ENCODE measurements around the gene KREMEN1. TPM values are rescaled to one million over a fixed set of nuclear protein-coding genes. Genes with fewer than 3 reads are reported as not detected.

Gene KREMEN1
- polyA plus RNA-seq, 1 donor, result 26.3 TPM

DNA sequence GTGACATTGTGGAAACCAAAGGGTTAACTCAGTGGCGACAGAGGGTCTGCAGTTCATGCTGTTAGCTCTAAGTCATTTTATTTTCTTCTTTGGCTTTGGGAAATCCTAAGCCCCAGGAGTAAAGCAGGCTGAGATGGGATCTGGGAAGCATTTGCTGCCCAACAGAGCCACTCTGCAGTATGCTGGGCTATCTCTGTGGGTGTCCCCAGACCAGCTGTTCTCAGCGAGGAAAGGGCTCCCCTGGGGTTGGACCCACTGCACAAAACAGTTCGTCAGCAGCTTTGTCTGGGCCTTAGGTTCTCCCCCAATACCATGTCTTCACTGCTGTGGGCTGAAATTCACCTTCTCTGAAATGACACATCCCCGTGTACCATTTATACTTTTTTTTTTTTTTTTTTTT, 34.0 kb downstream of the KREMEN1 start:
- Histone ChIP-seq H3K4me1 (ENCODE audit: control insufficient read depth, insufficient read depth, low read length) (peaks cover 12% of the 10 kb centered on the region), H3K27me3 (ENCODE audit: control insufficient read depth, insufficient read depth, low read length) (no peaks in the 10 kb centered on the region), H3K36me3 (ENCODE audit: control insufficient read depth, insufficient read depth, low read length) (peaks cover 12% of the 10 kb centered on the region), H3K4me3 (ENCODE audit: low read length) (no peak overlapping the region), H3K27ac (ENCODE audit: low read length) (no peak overlapping the region), H3K9me3 (ENCODE audit: control insufficient read depth, low read depth, low read length) (no peaks in the 10 kb centered on the region)
- no peak for DNase-seq
- WGBS (ENCODE audit: insufficient coverage, low lambda C conversion rate), result no CpG with 5 or more reads among the region's 4 CpGs

DNA sequence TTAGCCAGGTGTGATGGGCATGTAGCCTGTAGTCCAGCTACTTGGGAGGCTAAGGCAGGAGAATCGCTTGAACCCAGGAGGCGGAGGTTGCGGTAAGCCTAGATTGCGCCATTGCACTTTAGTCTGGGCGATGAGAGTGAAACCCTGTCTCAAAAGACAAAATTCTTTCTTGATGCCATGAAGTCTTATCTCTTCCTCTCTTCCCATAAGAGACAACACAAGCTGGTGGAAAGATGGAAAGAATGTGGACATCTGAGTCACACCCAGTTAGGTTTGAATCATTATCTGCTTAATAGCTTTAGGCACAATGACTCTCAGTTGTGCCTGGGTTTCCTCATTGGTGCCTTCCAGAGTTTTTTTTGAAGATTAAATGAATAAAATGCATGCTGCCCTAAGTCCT, 35.3 kb downstream of the KREMEN1 start:
- Histone ChIP-seq H3K36me3 (ENCODE audit: control insufficient read depth, insufficient read depth, low read length) (peaks cover 9% of the 10 kb centered on the region), H3K27ac (ENCODE audit: low read length) (no peak overlapping the region), H3K4me1 (ENCODE audit: control insufficient read depth, insufficient read depth, low read length) (peaks cover 12% of the 10 kb centered on the region), H3K9me3 (ENCODE audit: control insufficient read depth, low read depth, low read length) (no peaks in the 10 kb centered on the region), H3K4me3 (ENCODE audit: low read length) (no peak overlapping the region), H3K27me3 (ENCODE audit: control insufficient read depth, insufficient read depth, low read length) (no peaks in the 10 kb centered on the region)
- no CpG with 5 or more reads among the region's 5 CpGs for WGBS (ENCODE audit: insufficient coverage, low lambda C conversion rate)
- no peak for DNase-seq

DNA sequence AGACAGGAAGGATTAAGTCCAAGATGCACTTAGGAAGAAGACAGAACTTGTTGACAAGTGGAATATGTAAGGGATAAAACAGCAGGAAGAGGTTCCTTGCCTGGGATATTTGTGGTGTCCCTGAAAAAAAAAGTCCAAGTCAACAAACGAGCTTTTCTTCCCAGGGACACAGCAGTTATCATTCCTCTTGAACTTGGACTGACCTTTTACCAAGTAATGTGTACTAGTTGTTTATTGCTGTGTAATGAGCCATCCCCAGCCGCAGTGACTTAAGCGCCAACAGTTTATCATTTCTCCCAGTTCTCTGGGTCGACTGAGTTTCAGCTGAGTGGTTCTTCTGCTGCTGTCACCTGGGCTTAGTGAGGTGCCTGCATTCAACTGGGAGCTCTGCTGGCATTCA, 37.0 kb downstream of the KREMEN1 start:
- peaks cover 3% of the 10 kb centered on the region for H3K36me3 ChIP-seq (ENCODE audit: control insufficient read depth, insufficient read depth, low read length)
- WGBS (ENCODE audit: insufficient coverage, low lambda C conversion rate), result 0% methylated on average over 1 of the region's 4 CpGs

DNA sequence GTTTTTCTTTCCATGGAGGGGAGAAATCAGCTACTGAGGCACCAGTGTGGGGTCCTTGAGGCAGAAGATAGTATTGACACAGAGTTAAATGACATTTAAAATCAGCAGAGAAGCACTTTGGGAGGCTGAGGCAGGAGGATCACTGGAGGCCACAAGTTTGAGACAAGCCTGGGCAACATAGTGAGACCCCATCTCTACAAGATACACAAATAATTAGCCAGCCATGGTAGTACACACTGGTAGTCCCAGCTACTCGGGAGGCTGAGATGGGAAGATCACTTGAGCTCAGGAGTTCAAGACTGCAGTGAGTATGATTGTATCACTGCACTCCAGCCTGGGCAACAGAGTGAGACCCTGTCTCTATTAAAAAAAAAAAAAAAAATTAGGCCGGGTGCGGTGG, 38.1 kb downstream of the KREMEN1 start:
- no peak for DNase-seq
- H3K4me1 ChIP-seq (ENCODE audit: control insufficient read depth, insufficient read depth, low read length), result peaks cover 18% of the 10 kb centered on the region
- no peak overlapping the region for H3K4me3 ChIP-seq (ENCODE audit: low read length)
- no peak overlapping the region for H3K27ac ChIP-seq (ENCODE audit: low read length)
- H3K9me3 ChIP-seq (ENCODE audit: control insufficient read depth, low read depth, low read length), result no peaks in the 10 kb centered on the region
- no CpG with 5 or more reads among the region's 3 CpGs for WGBS (ENCODE audit: insufficient coverage, low lambda C conversion rate)
- no peaks in the 10 kb centered on the region for H3K27me3 ChIP-seq (ENCODE audit: control insufficient read depth, insufficient read depth, low read length)
- peaks cover 3% of the 10 kb centered on the region for H3K36me3 ChIP-seq (ENCODE audit: control insufficient read depth, insufficient read depth, low read length)

More for the DNA sequence above, 37.0 kb downstream of the KREMEN1 start:
- peak in 1 of 2 donors; percentile 82 for DNase-seq
- Histone ChIP-seq H3K27me3 (ENCODE audit: control insufficient read depth, insufficient read depth, low read length) (no peaks in the 10 kb centered on the region), H3K4me1 (ENCODE audit: control insufficient read depth, insufficient read depth, low read length) (peaks cover 12% of the 10 kb centered on the region), H3K27ac (ENCODE audit: low read length) (peak overlapping the region; percentile 41), H3K9me3 (ENCODE audit: control insufficient read depth, low read depth, low read length) (no peaks in the 10 kb centered on the region), H3K4me3 (ENCODE audit: low read length) (no peak overlapping the region)

DNA sequence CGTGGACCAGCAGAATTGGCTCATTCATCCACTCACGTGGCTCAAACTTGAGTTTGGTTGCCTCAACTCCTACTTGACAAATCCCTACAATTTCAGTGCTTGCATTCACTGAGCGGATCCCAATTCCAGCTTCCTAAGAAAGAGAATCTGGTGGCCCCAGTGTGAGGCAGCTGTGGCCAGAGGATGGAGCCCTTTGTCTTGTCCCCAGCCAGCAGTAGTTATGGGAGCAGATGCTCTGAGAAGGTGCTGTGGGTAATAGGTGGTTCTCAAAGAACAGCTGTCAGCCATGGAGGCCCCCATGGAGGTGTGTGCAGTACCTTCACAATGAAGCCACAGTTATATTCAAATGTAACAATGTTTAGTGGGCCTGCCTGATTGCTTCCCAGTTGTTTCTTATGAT, 39.3 kb downstream of the KREMEN1 start:
- no peaks in the 10 kb centered on the region for H3K27me3 ChIP-seq (ENCODE audit: control insufficient read depth, insufficient read depth, low read length)
- no CpG with 5 or more reads among the region's 3 CpGs for WGBS (ENCODE audit: insufficient coverage, low lambda C conversion rate)
- H3K36me3 ChIP-seq (ENCODE audit: control insufficient read depth, insufficient read depth, low read length), result peaks cover 3% of the 10 kb centered on the region
- no peak overlapping the region for H3K4me3 ChIP-seq (ENCODE audit: low read length)
- H3K4me1 ChIP-seq (ENCODE audit: control insufficient read depth, insufficient read depth, low read length), result peaks cover 18% of the 10 kb centered on the region
- H3K27ac ChIP-seq (ENCODE audit: low read length), result no peak overlapping the region
- no peaks in the 10 kb centered on the region for H3K9me3 ChIP-seq (ENCODE audit: control insufficient read depth, low read depth, low read length)
- DNase-seq, result no peak

DNA sequence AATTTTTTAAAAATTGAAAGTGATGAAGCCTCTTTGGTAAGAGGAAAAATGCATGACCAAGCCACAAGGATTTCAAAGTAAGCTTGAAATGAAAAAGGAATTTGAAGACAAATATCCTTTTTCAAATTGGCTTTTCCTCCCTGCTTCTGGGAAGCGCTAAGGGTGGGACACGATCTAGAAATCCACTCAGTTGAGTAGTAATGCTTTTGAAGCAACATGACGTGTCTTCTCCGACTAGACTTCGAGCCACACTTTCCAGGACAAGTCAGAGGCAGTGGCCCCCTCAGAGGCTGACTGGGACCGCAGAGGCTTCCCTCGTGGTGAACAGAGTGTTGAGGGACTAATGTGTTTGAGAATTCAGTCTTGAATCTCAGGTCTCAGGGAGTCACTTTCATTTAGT, 39.8 kb downstream of the KREMEN1 start:
- DNase-seq, result no peak
- Histone ChIP-seq H3K27me3 (ENCODE audit: control insufficient read depth, insufficient read depth, low read length) (no peaks in the 10 kb centered on the region), H3K36me3 (ENCODE audit: control insufficient read depth, insufficient read depth, low read length) (peaks cover 6% of the 10 kb centered on the region), H3K9me3 (ENCODE audit: control insufficient read depth, low read depth, low read length) (no peaks in the 10 kb centered on the region), H3K27ac (ENCODE audit: low read length) (peak overlapping the region; percentile 8), H3K4me3 (ENCODE audit: low read length) (no peak overlapping the region), H3K4me1 (ENCODE audit: control insufficient read depth, insufficient read depth, low read length) (peaks cover 18% of the 10 kb centered on the region)
- WGBS (ENCODE audit: insufficient coverage, low lambda C conversion rate), result no CpG with 5 or more reads among the region's 7 CpGs

DNA sequence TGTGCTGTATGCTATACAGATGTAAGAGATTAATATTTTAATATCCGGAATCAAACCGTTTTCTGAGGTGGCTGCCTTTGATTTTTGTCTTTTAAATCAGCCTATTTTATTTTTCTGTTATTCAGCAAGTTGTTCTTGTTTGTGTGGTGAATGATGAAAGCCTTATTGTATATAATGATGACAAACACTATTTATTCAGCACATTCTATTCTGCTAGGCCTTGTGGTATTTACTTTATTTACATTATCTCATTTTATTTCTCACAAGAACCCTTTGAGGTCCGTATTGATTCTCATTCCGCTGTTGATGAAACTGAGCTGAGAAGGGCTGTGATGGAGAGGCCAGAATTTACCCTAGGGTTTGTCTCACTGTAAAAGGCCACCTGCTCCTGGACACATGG, 40.5 kb downstream of the KREMEN1 start:
- 90% methylated on average over 2 of the region's 4 CpGs for WGBS (ENCODE audit: insufficient coverage, low lambda C conversion rate)
- no peaks in the 10 kb centered on the region for H3K9me3 ChIP-seq (ENCODE audit: control insufficient read depth, low read depth, low read length)

DNA sequence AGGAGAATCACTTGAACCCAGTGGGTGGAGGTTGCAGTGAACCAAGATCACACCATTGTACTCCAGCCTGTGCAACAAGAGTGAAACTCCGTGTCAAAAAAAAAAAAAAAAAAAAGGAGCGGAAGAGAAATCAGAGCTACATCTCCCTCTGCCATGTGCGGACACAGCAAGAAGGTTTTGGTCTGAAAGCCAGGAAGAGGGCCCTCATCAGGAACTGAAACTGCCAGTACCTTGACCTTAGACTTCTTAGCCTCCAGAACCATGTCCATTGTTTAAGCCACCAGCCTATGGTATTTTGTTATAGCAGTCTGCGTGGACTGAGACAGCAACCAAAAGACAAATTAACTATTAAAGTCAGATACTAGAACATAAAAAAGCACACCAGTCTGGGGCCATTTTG, 41.6 kb downstream of the KREMEN1 start:
- no peak for DNase-seq
- H3K27ac ChIP-seq (ENCODE audit: low read length), result no peak overlapping the region
- no peaks in the 10 kb centered on the region for H3K9me3 ChIP-seq (ENCODE audit: control insufficient read depth, low read depth, low read length)
- WGBS (ENCODE audit: insufficient coverage, low lambda C conversion rate), result no CpG with 5 or more reads among the region's 4 CpGs
- peaks cover 12% of the 10 kb centered on the region for H3K36me3 ChIP-seq (ENCODE audit: control insufficient read depth, insufficient read depth, low read length)
- no peak overlapping the region for H3K4me3 ChIP-seq (ENCODE audit: low read length)
- peaks cover 16% of the 10 kb centered on the region for H3K4me1 ChIP-seq (ENCODE audit: control insufficient read depth, insufficient read depth, low read length)
- no peaks in the 10 kb centered on the region for H3K27me3 ChIP-seq (ENCODE audit: control insufficient read depth, insufficient read depth, low read length)

More for the DNA sequence above, 40.5 kb downstream of the KREMEN1 start:
- Histone ChIP-seq H3K36me3 (ENCODE audit: control insufficient read depth, insufficient read depth, low read length) (peaks cover 12% of the 10 kb centered on the region), H3K4me1 (ENCODE audit: control insufficient read depth, insufficient read depth, low read length) (peaks cover 18% of the 10 kb centered on the region), H3K27me3 (ENCODE audit: control insufficient read depth, insufficient read depth, low read length) (no peaks in the 10 kb centered on the region), H3K4me3 (ENCODE audit: low read length) (no peak overlapping the region), H3K27ac (ENCODE audit: low read length) (peak overlapping the region; percentile 14)
- no peak for DNase-seq

DNA sequence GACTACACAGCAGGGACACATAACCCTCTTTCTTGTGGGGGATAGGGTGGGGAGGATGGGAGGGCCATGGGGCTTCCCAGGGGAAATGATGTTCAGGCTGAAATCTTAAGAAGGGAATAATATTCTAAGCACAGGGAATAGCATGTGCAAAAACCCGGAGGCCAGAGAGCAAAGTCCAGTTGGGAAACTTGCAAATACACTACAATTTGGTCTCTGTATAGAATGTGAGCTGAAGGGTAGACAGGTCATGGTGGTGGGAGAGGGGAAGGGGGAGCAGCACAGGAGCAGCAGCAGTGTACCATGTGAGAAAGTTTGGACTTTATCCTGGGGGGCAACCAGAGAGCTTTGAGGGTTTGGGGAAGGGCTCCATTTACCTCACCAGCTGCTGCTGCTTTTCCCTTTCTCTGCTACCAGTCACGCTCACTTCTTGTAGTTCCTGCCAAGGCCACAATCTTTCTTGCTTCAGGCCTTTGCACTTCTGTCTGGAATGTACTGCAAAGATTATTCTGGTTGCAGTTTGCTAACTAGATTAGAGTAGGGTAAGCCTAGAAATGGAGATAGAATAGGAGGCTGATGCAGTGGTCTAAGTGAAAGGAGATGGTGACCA, 43.0 kb downstream of the KREMEN1 start:
- peaks cover 5% of the 10 kb centered on the region for H3K4me1 ChIP-seq (ENCODE audit: control insufficient read depth, insufficient read depth, low read length)
- H3K9me3 ChIP-seq (ENCODE audit: control insufficient read depth, low read depth, low read length), result peaks cover 4% of the 10 kb centered on the region
- no peak overlapping the region for H3K27ac ChIP-seq (ENCODE audit: low read length)
- H3K36me3 ChIP-seq (ENCODE audit: control insufficient read depth, insufficient read depth, low read length), result peaks cover 11% of the 10 kb centered on the region
- no CpG with 5 or more reads among the region's 2 CpGs for WGBS (ENCODE audit: insufficient coverage, low lambda C conversion rate)
- no peaks in the 10 kb centered on the region for H3K27me3 ChIP-seq (ENCODE audit: control insufficient read depth, insufficient read depth, low read length)
- DNase-seq, result peak in 1 of 2 donors; percentile 58
- H3K4me3 ChIP-seq (ENCODE audit: low read length), result no peak overlapping the region

DNA sequence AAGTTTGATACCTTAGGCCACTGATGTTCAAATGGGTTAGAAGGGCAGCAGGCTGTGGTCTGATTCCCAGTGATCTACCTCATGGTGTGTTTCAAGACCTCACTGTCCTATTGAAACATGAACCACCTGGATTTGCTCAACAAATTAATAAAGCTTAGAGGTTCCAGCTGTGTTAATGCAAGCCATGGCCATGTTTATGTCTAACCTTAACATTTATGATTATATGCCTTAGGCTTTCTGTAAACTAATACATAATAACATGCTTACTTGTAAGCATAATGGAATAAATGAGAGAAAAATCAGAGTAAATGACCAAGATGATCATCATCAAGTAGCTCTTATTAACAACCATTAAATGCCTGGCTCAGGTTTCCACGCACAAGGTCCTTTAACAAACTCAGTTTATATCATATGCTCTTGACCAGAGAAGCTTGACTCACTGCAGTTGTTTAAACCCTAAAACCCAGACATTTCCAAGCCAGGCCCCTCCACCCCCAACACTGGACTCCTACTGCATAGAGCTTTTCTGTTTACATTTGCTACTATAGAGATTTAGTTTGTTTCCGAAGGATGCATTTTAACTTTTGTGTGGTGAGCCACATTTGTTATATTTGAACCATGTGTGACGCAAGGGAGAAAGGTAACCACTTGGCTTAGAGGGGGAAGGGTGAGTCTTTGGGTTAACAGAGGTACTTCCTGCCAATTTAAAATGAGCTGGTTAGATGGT, 43.7 kb downstream of the KREMEN1 start:
- no peak overlapping the region for H3K4me3 ChIP-seq (ENCODE audit: low read length)
- peaks cover 9% of the 10 kb centered on the region for H3K36me3 ChIP-seq (ENCODE audit: control insufficient read depth, insufficient read depth, low read length)
- H3K27me3 ChIP-seq (ENCODE audit: control insufficient read depth, insufficient read depth, low read length), result no peaks in the 10 kb centered on the region
- peak overlapping the region; percentile 6 for H3K27ac ChIP-seq (ENCODE audit: low read length)
- peak in 1 of 2 donors; percentile 53 for DNase-seq
- H3K9me3 ChIP-seq (ENCODE audit: control insufficient read depth, low read depth, low read length), result peaks cover 4% of the 10 kb centered on the region
- WGBS (ENCODE audit: insufficient coverage, low lambda C conversion rate), result 80% methylated on average over 1 of the region's 3 CpGs
- peaks cover 5% of the 10 kb centered on the region for H3K4me1 ChIP-seq (ENCODE audit: control insufficient read depth, insufficient read depth, low read length)
